GM23338 (cell line): ENCODE results near the gene SLC22A3.

Source experiments
- CTCF ChIP-seq, 2 experiments: fragments of 200-600 bp in 1 of 2; sonication (generic) in 1 of 2; conservative IDR thresholded peaks; 2 replicates each; pipeline versions ENCODE4 v1.5.1 to v1.6.1; 2016 to 2017; ENCODE audit warnings: antibody characterized with exemption in 2 of 2, low read depth in 2 of 2, mild to moderate bottlenecking in 2 of 2, moderate library complexity in 1 of 2
- EZH2 ChIP-seq: fragments of 200-600 bp; sonication (generic); IDR thresholded peaks from one replicate; pipeline ENCODE4 v1.8.0; 2017; ENCODE audit warnings: antibody characterized with exemption, mild to moderate bottlenecking, low read depth; ENCODE audit not compliant: unreplicated experiment
- POLR2AphosphoS5 ChIP-seq: IDR thresholded peaks from 2 replicates; pipeline ENCODE4 v1.6.1; 2016; ENCODE audit warnings: antibody characterized with exemption, low read depth

GRCh38 chr6:160303806-160304205, 44.4 kb upstream of the SLC22A3 start:
- TF ChIP-seq POLR2AphosphoS5 (no peak), CTCF (conservative IDR thresholded peaks at IDR 0.05; ENCODE audit: low read depth in 2 of 2) (no peak), EZH2 (no peak)
